Fibroblast of skin of abdomen (primary cell): Measurements from ENCODE around the gene TMPRSS13.
"Not testable (repeated sequence)": the region's sequence is repeated elsewhere in the genome, so short reads cannot be mapped to it uniquely, and the experiment has no call there.

ENCODE experiments used
- DNase-seq: peaks from one replicate; pipeline ENCODE4 v3.0.0-alpha.2; 2013

TMPRSS13 gene

GRCh38 chr11:117930668-117931330, 1.6 kb upstream of the TMPRSS13 start:
- no peak for DNase-seq

DNA sequence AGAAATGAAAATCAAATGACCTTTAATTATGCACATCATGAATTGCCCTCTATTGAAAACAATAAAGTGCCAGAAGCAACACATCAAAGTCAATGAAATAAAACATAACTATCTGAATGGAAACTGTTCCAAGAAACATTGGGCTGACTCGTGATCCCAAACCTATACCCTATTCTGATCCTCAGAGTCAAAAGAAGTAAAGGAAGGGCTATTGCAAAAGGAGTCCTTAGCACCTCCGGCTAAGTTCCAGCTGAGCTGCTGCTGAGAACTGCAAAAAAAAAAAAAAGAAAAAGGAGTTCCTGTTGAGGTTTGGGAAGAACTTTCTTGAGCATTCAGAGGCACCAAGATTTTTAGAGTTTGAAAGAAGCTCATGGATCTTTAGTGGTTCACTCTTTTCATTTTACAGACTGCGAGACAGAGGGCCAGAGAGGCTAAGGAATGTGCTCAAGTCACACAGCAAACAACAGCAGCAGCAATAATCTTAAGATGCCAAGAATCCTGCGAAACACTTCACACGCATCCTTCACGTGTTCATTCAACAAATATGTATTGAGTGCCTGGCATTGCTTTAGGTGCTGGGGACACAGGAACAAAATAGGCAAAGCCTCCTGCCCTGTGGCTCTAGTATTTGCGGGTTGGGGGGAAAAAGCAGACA, 841 bp upstream of the TMPRSS13 start:
- DNase-seq = no peak

- no peak for DNase-seq
These were observed 608 bp downstream of the TMPRSS13 start for GRCh38 chr11:117928446-117929141.

- DNase-seq = no peak
These were observed 1.3 kb downstream of the TMPRSS13 start for GRCh38 chr11:117927926-117928325.

- not testable (repeated sequence) for DNase-seq
These were observed 3.0 kb downstream of the TMPRSS13 start for GRCh38 chr11:117926166-117926565.

DNA sequence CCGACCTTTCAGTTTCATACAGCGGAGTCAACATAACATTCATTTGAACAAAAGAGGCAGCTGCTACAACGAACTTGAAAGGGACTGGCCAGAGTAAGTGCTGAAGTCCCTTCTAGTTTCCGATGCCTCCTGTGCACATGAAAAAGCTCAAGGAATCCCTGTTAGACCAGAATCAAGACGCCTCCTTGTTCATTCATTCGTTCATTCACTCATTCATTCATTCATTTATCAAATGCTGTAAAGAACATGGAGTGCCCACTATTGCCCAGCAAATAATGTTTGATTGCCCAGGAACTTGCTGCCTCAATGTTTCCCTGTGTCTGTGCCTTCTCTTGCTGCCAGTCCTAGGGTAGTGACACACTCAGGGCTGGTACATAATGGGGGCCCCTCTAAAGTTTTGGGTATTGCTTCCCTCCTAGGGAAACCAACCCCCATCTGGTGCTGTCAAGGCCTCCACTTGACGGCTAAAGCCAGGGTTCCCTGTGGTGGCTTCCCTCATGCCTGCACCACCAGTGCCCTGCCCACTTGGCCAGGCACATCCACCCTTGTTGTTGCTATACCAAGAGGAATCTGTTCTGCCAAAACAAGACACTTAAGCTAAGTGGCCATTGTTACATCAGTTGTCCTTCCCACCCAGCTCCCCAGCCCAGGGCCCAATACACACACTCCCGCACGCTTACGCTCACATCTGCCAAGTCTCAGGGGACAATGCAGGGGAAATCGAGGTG, 3.8 kb downstream of the TMPRSS13 start:
- DNase-seq = no peak

GRCh38 chr11:117924631-117925170, 4.5 kb downstream of the TMPRSS13 start:
- DNase-seq = no peak

DNA sequence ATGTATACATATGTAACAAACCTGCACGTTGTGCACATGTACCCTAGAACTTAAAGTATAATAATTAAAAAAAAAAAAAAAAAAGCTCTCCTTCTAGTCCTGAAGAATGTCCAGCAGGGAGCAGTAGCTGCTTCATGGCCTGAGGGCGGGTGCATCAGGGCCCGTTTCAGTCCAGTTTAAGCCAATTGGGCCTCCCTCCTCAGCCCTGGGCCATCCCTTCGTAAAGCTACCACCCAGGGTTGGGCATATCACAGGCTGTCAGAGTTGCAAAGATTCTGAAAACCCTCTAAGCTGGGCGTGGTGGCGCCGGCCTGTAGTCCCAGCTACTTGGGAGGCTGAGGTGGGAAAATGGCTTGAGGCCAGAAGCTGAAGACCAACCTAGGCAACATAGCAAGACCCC, 5.4 kb downstream of the TMPRSS13 start:
- DNase-seq = no peak

DNA sequence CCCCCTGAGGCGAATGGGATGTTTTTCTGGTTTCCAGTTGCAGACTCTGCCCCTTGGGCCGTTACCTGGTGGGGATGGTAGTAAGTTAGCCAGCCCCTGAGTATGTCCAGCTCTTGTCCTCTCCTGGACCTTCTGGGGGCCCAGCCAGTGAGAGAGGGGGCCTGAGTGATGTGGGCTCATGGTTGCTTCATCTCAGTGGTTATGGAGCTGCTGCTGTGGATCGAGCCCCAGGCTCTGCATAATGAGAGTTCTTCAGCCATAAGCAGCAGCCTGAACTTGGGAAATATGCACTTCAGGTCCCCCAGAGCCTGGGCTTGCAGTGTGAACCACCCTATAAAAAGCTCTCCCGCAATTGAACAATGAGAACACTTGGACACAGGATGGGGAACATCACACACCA, 5.9 kb downstream of the TMPRSS13 start:
- DNase-seq = no peak

GRCh38 chr11:117921893-117922292, 7.3 kb downstream of the TMPRSS13 start:
- DNase-seq = no peak

GRCh38 chr11:117921456-117921855, 7.7 kb downstream of the TMPRSS13 start:
- no peak for DNase-seq

DNA sequence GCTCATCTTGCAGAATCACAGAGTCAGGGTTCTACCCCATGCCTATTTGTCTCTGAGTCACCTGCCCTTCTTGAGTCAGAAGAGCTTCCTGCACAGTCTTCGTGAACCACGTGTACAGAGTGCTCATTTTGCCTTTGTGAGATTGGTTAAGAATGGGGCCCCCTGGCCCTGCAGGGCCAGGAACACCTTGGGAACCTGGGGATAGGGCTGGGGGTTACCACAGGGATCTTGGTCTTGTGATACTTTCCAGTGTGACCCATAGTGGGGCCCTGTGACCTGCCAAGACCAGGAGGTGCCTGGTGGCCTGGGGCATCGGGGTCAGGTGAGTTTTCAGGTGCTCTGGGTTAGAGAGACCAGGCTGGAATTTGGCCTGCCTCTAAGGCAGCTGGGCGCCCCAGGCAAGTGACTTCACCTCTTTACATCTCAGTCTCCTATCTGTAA, 9.4 kb downstream of the TMPRSS13 start:
- no peak for DNase-seq

GRCh38 chr11:117919341-117919740, 9.9 kb downstream of the TMPRSS13 start:
- no peak for DNase-seq

DNA sequence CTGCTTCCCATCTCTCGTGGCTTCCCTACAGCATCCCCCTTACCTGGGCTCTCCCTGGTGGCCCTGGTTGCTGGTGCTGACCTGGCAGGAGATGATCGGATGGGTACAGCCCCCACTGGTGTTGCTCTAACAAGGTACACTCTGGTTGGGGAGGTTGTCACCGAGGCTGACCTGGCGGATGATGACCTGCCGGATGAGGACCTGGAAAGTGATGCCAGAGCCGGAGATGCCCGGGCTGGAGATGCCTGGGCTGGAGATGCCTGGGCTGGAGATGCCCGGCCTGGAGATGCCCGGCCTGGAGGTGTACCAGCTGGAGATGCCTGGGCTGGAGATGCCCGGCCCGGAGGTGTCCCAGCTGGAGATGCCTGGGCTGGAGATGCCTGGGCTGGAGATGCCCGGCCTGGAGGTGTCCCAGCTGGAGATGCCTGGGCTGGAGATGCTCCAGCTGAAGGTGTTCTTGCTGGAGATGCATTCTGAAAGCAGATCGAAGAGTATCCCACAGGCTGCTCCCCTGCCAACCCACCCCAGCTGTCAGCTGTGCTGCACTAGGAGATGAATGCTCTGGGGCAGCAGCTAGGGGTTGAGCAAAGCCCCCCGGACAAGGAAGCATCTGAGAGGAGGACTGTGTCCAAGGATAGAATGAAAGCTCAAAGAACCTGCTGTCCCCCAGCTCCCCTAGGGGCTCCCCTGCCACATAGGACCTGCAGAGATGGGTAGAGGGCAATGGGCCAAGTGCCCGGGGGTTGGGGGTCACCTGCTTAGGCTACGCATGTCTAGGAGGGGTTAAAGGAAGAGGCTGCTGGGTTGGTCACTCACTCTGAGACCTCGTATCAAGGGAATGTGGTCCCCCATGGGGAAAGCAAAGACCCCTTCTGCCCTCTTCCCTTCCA, 10.6 kb downstream of the TMPRSS13 start:
- no peak for DNase-seq

- DNase-seq = no peak
These were observed 11.5 kb downstream of the TMPRSS13 start for GRCh38 chr11:117917591-117918151.

DNA sequence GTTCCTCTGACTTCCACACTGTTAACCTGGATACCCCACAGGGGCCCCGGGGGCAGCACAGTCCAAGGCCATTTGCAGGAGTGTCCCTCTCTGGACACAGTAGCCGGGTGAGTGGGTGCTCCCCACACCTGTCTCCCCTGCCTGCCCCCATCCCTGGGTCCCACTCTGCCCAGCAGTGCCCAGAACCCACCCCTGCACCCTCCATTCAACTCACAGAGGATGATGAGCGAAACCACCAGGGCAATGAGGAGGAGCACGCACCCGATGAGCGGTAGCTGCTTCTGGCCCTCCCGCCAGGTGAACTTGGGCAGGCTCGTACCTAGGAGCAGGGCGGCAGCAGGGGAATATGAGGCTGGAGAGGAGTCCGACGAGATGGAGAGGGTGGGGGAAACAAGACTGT, 12.2 kb downstream of the TMPRSS13 start:
- DNase-seq = no peak

- DNase-seq = no peak
These were observed 13.4 kb downstream of the TMPRSS13 start for GRCh38 chr11:117915672-117916235.

GRCh38 chr11:117914991-117915618, 14.1 kb downstream of the TMPRSS13 start:
- DNase-seq = no peak

DNA sequence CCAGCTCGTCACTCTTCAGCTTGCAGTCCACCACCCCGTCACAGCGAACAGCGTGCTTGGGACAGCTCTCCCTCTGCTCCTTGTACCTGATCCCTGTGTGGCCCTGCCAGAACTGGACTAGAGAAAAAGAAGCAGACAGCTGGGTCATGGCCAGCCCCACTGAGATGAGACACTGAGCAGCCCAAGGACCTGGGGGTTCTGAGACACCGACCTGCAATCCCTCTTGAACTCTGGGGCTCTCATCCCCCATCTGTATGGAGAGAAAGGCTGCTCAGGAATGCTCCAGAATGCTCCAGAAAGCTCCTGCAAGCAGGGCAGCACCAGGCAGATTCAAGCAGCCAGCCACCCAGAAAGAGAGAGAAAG, 14.8 kb downstream of the TMPRSS13 start:
- no peak for DNase-seq

GRCh38 chr11:117913736-117914397, 15.3 kb downstream of the TMPRSS13 start:
- DNase-seq = no peak
